Measurements from ENCODE around the gene MIER2. TPM values are rescaled to one million over a fixed set of nuclear protein-coding genes. Genes with fewer than 3 reads are reported as not detected.

The MIER2 gene
- total RNA-seq, 4 donors from 2014 or later, result 2.4 to 16.0 (median 9.2) TPM

- TF ChIP-seq CTCF (IDR thresholded peaks at IDR 0.05; ENCODE audit: low read depth), result no peak
These were observed 39.1 kb downstream of the MIER2 start for GRCh38 chr19:305240-306150.

DNA sequence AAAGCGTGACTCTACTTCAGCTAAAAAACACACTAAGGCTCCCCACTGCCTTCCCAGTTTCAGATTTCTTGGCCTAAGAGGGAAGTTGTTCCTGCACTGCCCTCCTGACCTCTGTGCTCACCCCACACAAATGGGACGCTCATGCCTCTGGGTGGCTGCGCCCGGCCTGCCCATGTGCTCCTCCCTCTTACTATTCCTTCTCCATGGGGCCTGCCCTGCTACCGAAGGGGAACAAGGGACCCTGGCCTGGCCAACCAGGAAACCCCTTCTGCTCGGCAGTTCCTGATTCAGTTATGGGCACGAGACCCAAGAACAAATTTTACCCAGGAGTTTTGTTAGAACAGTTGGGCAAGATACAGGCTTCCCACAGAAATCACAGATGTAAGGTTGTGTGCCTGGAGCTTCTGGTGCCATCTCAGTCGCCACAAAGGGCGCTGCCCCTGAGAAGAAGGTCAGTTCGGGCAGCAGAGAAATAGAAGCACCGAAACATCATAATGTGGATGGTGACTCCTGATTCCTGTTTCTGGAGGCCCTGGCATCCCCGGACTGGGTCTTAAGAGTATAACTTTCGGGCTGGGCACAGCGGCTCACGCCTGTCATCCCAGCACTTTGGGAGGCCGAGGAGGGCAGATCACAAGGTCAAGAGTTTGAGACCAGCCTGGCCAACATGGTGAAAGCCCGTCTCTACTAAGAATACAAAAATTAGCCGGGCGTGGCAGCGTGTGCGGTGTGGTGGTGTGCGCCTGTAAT is 47.9 kb downstream of the MIER2 start:
- TF ChIP-seq CTCF (IDR thresholded peaks at IDR 0.05; ENCODE audit: low read depth), result no peak

- TF ChIP-seq CTCF (IDR thresholded peaks at IDR 0.05; ENCODE audit: low read depth), result no peak
These were observed 48.8 kb downstream of the MIER2 start for GRCh38 chr19:295687-296370.

DNA sequence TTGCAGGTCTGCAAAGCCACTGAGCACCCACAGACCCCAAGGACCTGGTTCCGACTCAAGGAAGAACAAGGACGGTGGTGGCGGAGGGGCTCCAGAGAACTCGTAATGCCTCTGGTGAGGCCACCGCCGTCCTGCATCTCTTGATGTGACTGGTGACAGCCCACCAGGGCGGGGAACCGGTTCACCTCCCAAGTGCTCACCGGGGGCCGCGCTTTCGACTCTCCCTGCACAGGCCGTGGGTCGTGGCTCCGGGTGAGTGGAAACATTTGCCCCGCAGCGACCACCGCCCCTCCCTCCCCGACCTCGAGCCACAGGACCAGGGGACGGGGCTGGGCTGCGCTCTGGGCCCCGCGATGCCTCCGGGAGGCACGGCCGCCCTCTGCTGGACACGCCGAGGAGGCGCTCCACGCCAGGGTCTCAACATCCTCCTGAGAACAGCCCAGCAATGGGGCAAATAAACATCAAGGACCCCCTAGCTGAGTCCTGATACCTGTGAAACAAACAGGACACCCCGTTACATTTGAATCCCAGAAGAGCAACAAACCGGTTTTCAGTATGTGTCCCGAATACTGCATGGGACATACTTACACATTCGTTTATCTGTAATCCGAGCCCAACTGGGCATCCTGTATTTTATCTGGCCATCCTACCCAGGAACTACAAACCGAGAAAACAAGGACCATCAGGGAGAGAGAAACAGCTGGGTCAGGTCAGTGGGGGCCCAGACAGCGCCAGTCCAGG is 49.5 kb downstream of the MIER2 start:
- TF ChIP-seq CTCF (IDR thresholded peaks at IDR 0.05; ENCODE audit: low read depth), result no peak

GRCh38 chr19:294341-294945 is 50.2 kb downstream of the MIER2 start:
- no peak for TF ChIP-seq CTCF (IDR thresholded peaks at IDR 0.05; ENCODE audit: low read depth)

DNA sequence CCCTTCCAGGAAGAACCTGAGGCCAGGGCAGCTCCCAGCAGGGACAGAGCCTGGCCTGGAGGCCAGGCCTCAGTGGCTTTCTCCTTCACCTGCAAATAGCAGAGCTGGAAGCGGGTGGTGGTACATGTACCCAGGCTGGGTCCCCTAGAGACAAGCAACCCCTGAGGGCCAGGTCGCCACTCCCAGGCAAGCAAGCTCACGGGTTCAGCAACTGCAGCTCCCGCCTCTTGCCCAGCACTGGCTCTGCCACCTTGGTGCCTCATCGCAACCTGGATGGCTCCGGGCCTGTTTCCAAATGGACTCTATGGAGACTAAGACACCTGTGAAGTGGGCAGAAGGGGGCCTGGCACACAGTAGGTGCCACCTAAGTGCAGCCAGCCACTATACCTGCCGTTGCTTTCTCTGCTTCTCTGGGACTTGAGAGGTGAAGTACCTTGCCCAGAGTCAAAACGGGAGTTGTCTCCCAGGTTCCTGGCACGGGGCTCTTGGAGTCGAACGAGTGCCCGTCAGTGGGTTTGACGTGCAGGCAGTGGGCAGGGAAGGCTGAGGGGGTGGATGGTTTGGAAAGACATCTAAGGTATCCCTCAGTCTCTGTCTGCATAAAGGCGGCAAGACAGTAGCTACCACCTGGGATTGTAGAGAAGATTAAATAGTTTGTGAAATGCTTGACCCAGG is 51.0 kb downstream of the MIER2 start:
- TF ChIP-seq CTCF (IDR thresholded peaks at IDR 0.05; ENCODE audit: low read depth), result no peak

All from subcutaneous adipose tissue (tissue), 4 donors.